K562 (cell line): ENCODE data around the gene ASB18. TPM values are rescaled to one million over a fixed set of nuclear protein-coding genes. Genes with fewer than 3 reads are reported as not detected.

Experiments
- ATAC-seq: fragments of 200-7000 bp; cut with Tn5 transposase; 3 replicates; pipeline ENCODE4 v1.9.1; 2020; ENCODE audit warnings: moderate library complexity
- BruUV-seq: library from RNA; stranded (reverse); fragments of 400-500 nt; replicated peaks from 2 replicates; lab custom pipeline; 2021; lab: Mats Ljungman, UMichigan
- CTCF ChIA-PET: fragments of 300-600 bp; formaldehyde crosslinking; extraction: SDS; loops from one replicate; lab custom pipeline; 2021; ENCODE audit warnings: low intra/inter-chr PET ratio; lab: Yijun Ruan, JAX
- POLR2A ChIA-PET: fragments of 300-600, 350-650 bp; sonication (Branson Sonifier 250); formaldehyde crosslinking; extraction: SDS; loops from one replicate; lab custom pipeline; 2021; ENCODE audit warnings: antibody characterized with exemption, inconsistent platforms; lab: Yijun Ruan, JAX
- DNase-seq, 4 experiments: peaks; one replicate each; pipeline versions ENCODE4 v3.0.0 to v3.0.0-alpha.2; 2011 to 2018; ENCODE audit warnings: low spot score in 3 of 4, mixed read lengths in 3 of 4; ENCODE audit errors: extremely low read depth in 1 of 4
- FAIRE-seq: peaks from 2 replicates; lab custom pipeline; 2011; peaks lifted over from hg19 to GRCh38; lab: Jason Lieb, UNC
- H2AFZ ChIP-seq: 2 replicates; pipeline ENCODE4 v1.6.0; 2011; ENCODE audit warnings: low read depth, low read length, control low read depth, inconsistent platforms
- H3K27ac ChIP-seq: fragments of 200-600 bp; 3 replicates; pipeline ENCODE4 v1.8.0; 2011; ENCODE audit warnings: low read depth, mild to moderate bottlenecking, control low read depth, inconsistent platforms, low read length, moderate library complexity, mixed read lengths; ENCODE audit errors: extremely low read depth
- H3K27me3 ChIP-seq, 2 experiments: fragments of 300-600 bp in 1 of 2; 2 replicates in 1 of 2; 3 replicates in 1 of 2; pipeline versions ENCODE4 v1.6.0 to v1.8.0; 2011; ENCODE audit warnings: inconsistent platforms in 2 of 2, low read length in 2 of 2, mild to moderate bottlenecking in 1 of 2, mixed read lengths in 1 of 2, moderate library complexity in 1 of 2; ENCODE audit not compliant: control insufficient read depth in 2 of 2, insufficient read depth in 2 of 2
- H3K36me3 ChIP-seq: fragments of 300-600 bp; 3 replicates; pipeline ENCODE4 v1.8.0; 2011; ENCODE audit warnings: mild to moderate bottlenecking, low read length, inconsistent platforms; ENCODE audit not compliant: control insufficient read depth, insufficient read depth
- H3K4me1 ChIP-seq, 2 experiments: fragments of 200-600 bp in 1 of 2; replicated peaks in 1 of 2; 2 replicates in 1 of 2; 3 replicates in 1 of 2; pipeline versions ENCODE4 v1.5.1 to v1.8.0; 2011; ENCODE audit warnings: inconsistent platforms in 2 of 2, low read length in 2 of 2, mild to moderate bottlenecking in 1 of 2, mixed read lengths in 1 of 2, moderate library complexity in 1 of 2; ENCODE audit not compliant: control insufficient read depth in 2 of 2, insufficient read depth in 2 of 2
- H3K4me2 ChIP-seq: 2 replicates; pipeline ENCODE4 v1.6.1; 2011; ENCODE audit warnings: low read length, control low read depth, inconsistent platforms, mixed read lengths; ENCODE audit not compliant: insufficient read depth
- H3K4me3 ChIP-seq: fragments of 200-600 bp; sonication (generic), shearing (Covaris generic); 2 replicates; pipeline ENCODE4 v1.5.1; 2016; ENCODE audit warnings: control low read depth, inconsistent platforms
- H3K79me2 ChIP-seq: fragments of 200-600 bp; 3 replicates; pipeline ENCODE4 v1.8.0; 2011; ENCODE audit warnings: low read length, inconsistent platforms; ENCODE audit not compliant: control insufficient read depth, insufficient read depth
- H3K9ac ChIP-seq, 2 experiments: 2 replicates each; pipeline versions ENCODE4 v1.6.0 to v1.6.1; 2011; ENCODE audit warnings: low read depth in 2 of 2, low read length in 2 of 2, control low read depth in 1 of 2, inconsistent platforms in 1 of 2, mild to moderate bottlenecking in 1 of 2, mixed read lengths in 1 of 2; ENCODE audit not compliant: insufficient read depth in 1 of 2
- H3K9me1 ChIP-seq: one replicate; pipeline ENCODE4 v1.6.0; 2011; ENCODE audit warnings: inconsistent platforms, mild to moderate bottlenecking, low read length, moderate library complexity; ENCODE audit not compliant: control insufficient read depth, insufficient read depth
- H3K9me3 ChIP-seq: replicated peaks from 2 replicates; pipeline ENCODE4 v1.5.1; 2011; ENCODE audit warnings: low read depth, low read length, inconsistent platforms; ENCODE audit not compliant: control insufficient read depth, insufficient read depth
- H4K20me1 ChIP-seq: replicated peaks from 2 replicates; pipeline ENCODE4 v1.6.1; 2011; ENCODE audit warnings: low read length, inconsistent platforms, mixed read lengths; ENCODE audit not compliant: control insufficient read depth, insufficient read depth
- DIDO1 ChIP-seq: fragments of 450-650 bp; IDR thresholded peaks from 2 replicates; pipeline ENCODE4 v1.6.1; 2016; ENCODE audit warnings: low read depth, missing biosample characterization, missing genetic modification characterization
- ETV1 ChIP-seq: fragments of 450-650 bp; conservative IDR thresholded peaks from 2 replicates; pipeline ENCODE4 v1.6.1; 2016; ENCODE audit warnings: missing genetic modification characterization, control low read depth, low read depth, missing compliant biosample characterization
- FUS ChIP-seq: fragments of 200-400 bp; formaldehyde crosslinking; optimal IDR thresholded peaks from 2 replicates; pipeline ENCODE3; 2017; ENCODE audit warnings: low read depth, low read length
- ILF3 ChIP-seq: fragments of 450-650 bp; IDR thresholded peaks from 2 replicates; pipeline ENCODE4 v1.6.1; 2018; ENCODE audit warnings: antibody characterized with exemption, mild to moderate bottlenecking, moderate library complexity, borderline replicate concordance
- L3MBTL2 ChIP-seq: fragments of 450-650 bp; IDR thresholded peaks from 2 replicates; pipeline ENCODE4 v1.6.1; 2016; ENCODE audit warnings: mild to moderate bottlenecking, moderate library complexity
- MCM2 ChIP-seq: fragments of 450-650 bp; IDR thresholded peaks from 2 replicates; pipeline ENCODE4 v1.6.1; 2017; ENCODE audit warnings: low read depth, mild to moderate bottlenecking
- MTA2 ChIP-seq: fragments of 450-650 bp; IDR thresholded peaks from 2 replicates; pipeline ENCODE4 v1.6.1; 2016; ENCODE audit warnings: low read depth
- MYNN ChIP-seq, 2 experiments: sonication (generic); formaldehyde crosslinking in 1 of 2; IDR thresholded peaks; 2 replicates each; pipeline versions ENCODE4 v1.5.0 to v1.6.1; 2016 to 2020; ENCODE audit warnings: antibody characterized with exemption in 1 of 2, missing genetic modification reagents in 1 of 2
- NR2C2 ChIP-seq, 2 experiments: fragments of 200-800 bp in 1 of 2; sonication (Bioruptor generic) in 1 of 2; sonication (generic) in 1 of 2; formaldehyde crosslinking in 1 of 2; IDR thresholded peaks; 2 replicates each; pipeline versions ENCODE4 v1.6.1 to v1.8.0; 2016 to 2022; ENCODE audit warnings: mild to moderate bottlenecking in 1 of 2, missing compliant biosample characterization in 1 of 2, missing genetic modification characterization in 1 of 2, missing genetic modification reagents in 1 of 2
- SMAD1 ChIP-seq: fragments of 150-350 bp; IDR thresholded peaks from 2 replicates; pipeline ENCODE4 v1.6.1; 2014; ENCODE audit warnings: low read length, low read depth; ENCODE audit not compliant: partially characterized antibody
- SOX6 ChIP-seq: fragments of 450-650 bp; IDR thresholded peaks from 2 replicates; pipeline ENCODE4 v1.6.1; 2014; ENCODE audit warnings: mild to moderate bottlenecking
- SRSF3 ChIP-seq: fragments of 200-400 bp; formaldehyde crosslinking; IDR thresholded peaks from 2 replicates; pipeline ENCODE4 v1.6.1; 2016; ENCODE audit warnings: mild to moderate bottlenecking, low read length, moderate library complexity; ENCODE audit not compliant: insufficient read depth
- ZNF224 ChIP-seq: sonication (generic); formaldehyde crosslinking; IDR thresholded peaks from 2 replicates; pipeline ENCODE4 v1.8.0; 2022; ENCODE audit warnings: mild to moderate bottlenecking, missing genetic modification reagents
- ZNF561 ChIP-seq: fragments of 450-650 bp; formaldehyde crosslinking; conservative IDR thresholded peaks from 2 replicates; pipeline ENCODE4 v1.4.0; 2020; ENCODE audit warnings: mild to moderate bottlenecking, moderate library complexity
- WGBS: fragments of 100-300 bp; shearing (Covaris generic); methylation state at CpG from one replicate; pipeline ENCODE4 v1.1.6; 2016; ENCODE audit warnings: low coverage, mixed read lengths; ENCODE audit not compliant: insufficient coverage; ENCODE audit errors: missing lambda C conversion rate; 5-methylcytosine and 5-hydroxymethylcytosine counted together
- in situ Hi-C: fragments of 300-500 bp; cut with MboI; formaldehyde crosslinking; loops from 4 replicates; pipeline ENCODE4 v1.15.0; 2018; ENCODE audit warnings: inconsistent platforms, mixed read lengths
- intact Hi-C: fragments of 100-400 bp; cut with micrococcal nuclease; formaldehyde crosslinking; loops from 2 replicates; pipeline ENCODE4 v1.14.2; 2022
- polyA plus RNA-seq, 8 experiments: library from polyadenylated mRNA; depleted of rRNA in 4 of 8; stranded (reverse) in 5 of 8; unstranded in 3 of 8; fragments of >200 nt; fragmentation: Nextera tagmentation in 2 of 8; fragmentation: Illumina TruSeq in 1 of 8; extraction: Ambion mirVana in 2 of 8; extraction: Trizol in 1 of 8; gene quantifications; 2 replicates each; pipeline versions ENCODE4 v1.2.1 to v1.2.3, GENCODE V29; 2011 to 2014; ENCODE audit warnings: inconsistent platforms in 1 of 8, missing spikeins in 1 of 8
- total RNA-seq, 7 experiments: library from RNA; depleted of rRNA in 6 of 7; stranded (reverse); fragments of >200 nt in 6 of 7; fragmentation: Illumina TruSeq in 2 of 7; extraction: Trizol in 2 of 7; gene quantifications; 2 replicates each; pipeline versions ENCODE4 v1.2.1 to v1.2.3, GENCODE V29; 2011 to 2021; ENCODE audit warnings: low replicate concordance in 1 of 7
- TF ChIP-seq, protein P1 (sequence below): sonication (generic); formaldehyde crosslinking; IDR thresholded peaks from 2 replicates; pipeline ENCODE4 v1.5.0; 2020; ENCODE audit warnings: missing genetic modification reagents
- TF ChIP-seq, protein P2 (sequence below): fragments of 250-450 bp; sonication (Bioruptor Pico); IDR thresholded peaks from 2 replicates; pipeline ENCODE4 v1.5.1; 2021; ENCODE audit warnings: mild to moderate bottlenecking

Gene ASB18
- total and polyA plus RNA-seq, 9 of the 15 experiments (the other 6 are each of a cell fraction or from before 2014, with no cell fraction given): not detected

DNA sequence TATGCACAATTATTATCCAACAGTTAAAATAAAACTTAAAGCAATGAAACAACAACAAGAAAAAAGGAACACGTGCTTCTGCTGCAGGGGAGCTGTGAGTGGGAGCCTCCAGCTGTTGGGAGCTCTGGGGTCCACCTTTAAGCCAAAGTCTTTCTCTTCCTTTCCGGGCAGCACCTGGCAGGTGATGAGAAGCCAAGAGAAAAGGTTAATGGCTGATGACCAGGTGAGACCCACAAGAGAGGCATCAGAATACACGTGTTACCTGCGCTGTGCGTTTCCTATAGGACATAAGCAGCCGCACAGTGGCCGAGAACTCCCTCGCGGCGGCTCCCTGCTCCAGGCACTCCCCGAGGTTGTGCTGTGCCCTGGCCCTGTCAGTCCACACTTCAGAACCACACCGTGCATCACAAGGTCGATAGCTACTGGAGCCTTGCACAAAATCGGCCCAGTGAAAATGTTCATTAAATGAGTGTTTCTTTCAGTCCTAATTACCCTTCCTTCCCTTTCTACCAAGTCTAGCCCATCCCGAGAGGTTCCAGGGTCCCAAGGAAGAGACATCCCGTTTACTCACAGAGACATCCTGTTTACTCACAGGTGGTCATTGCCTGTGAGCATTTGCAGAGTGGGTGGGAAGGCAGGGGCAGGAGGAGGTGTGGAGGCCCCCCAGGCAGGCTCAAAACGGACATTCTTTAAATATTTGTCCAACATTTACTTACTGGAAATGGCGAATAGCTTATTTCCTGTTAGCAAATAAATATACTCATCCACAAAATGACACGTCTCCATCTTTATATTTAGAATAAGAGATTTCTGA lies 44.9 kb upstream of the ASB18 start:
- Histone ChIP-seq H3K9me3 (no peaks in the 10 kb centered on the region), H3K36me3 (no peaks in the 10 kb centered on the region), H3K4me3 (no peak overlapping the region), H2AFZ (no peak overlapping the region), H3K9me1 (no peaks in the 10 kb centered on the region), H3K4me2 (no peak overlapping the region), H3K79me2 (no peaks in the 10 kb centered on the region), H4K20me1 (no peaks in the 10 kb centered on the region), H3K27me3 (peaks cover 0 to 9% of the 10 kb centered on the region in 2 experiments; a peak in 2 of 5 replicates), H3K9ac (no peak overlapping the region), H3K4me1 (no peaks in the 10 kb centered on the region), H3K27ac (no peak overlapping the region)
- WGBS: 0% methylated on average over 14 of the region's 19 CpGs
- ChIA-PET CTCF (no interaction called here), POLR2A (interaction anchor here (0.7 kb wide), 1 partner anchor 358 kb away, joined by 3 read pairs; no protein-coding TSS in a partner anchor)
- DNase-seq (no peak), FAIRE-seq (no peak), ATAC-seq (no peak)
- in situ Hi-C loops: no loop called here
- no TSS peak for BruUV-seq
- TF ChIP-seq, protein P1, sequence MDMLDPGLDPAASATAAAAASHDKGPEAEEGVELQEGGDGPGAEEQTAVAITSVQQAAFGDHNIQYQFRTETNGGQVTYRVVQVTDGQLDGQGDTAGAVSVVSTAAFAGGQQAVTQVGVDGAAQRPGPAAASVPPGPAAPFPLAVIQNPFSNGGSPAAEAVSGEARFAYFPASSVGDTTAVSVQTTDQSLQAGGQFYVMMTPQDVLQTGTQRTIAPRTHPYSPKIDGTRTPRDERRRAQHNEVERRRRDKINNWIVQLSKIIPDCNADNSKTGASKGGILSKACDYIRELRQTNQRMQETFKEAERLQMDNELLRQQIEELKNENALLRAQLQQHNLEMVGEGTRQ (CRISPR knock-in tag): no peak
- TF ChIP-seq DIDO1 (tag) (no peak), SOX6 (no peak), ZNF224 (CRISPR knock-in tag) (no peak), MYNN (IDR thresholded peaks at IDR 0.05) (no peak), MYNN (CRISPR knock-in tag; IDR thresholded peaks at IDR 0.05) (no peak), SMAD1 (no peak), ETV1 (tag) (no peak), L3MBTL2 (no peak), MCM2 (no peak), ILF3 (no peak), NR2C2 (CRISPR knock-in tag; IDR thresholded peaks at IDR 0.05) (no peak), NR2C2 (tag; IDR thresholded peaks at IDR 0.05) (no peak), FUS (no peak), SRSF3 (no peak), ZNF561 (no peak), MTA2 (no peak)
- TF ChIP-seq, protein P2, sequence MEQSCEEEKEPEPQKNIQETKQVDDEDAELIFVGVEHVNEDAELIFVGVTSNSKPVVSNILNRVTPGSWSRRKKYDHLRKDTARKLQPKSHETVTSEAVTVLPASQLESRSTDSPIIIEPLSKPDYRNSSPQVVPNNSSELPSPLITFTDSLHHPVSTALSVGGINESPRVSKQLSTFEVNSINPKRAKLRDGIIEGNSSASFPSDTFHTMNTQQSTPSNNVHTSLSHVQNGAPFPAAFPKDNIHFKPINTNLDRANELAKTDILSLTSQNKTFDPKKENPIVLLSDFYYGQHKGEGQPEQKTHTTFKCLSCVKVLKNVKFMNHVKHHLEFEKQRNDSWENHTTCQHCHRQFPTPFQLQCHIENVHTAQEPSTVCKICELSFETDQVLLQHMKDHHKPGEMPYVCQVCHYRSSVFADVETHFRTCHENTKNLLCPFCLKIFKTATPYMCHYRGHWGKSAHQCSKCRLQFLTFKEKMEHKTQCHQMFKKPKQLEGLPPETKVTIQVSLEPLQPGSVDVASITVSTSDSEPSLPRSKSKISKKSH: no peak
- intact Hi-C loops: no loop called here
